GM18907 (cell line): ENCODE results near the gene SLC6A6.
"Not testable (repeated sequence)": the region's sequence is repeated elsewhere in the genome, so short reads cannot be mapped to it uniquely, and the experiment has no call there.

Source experiments
- ATAC-seq: cut with Tn5 transposase; IDR thresholded peaks from one replicate; pipeline ENCODE4 v1.9.1; 2021; ENCODE audit warnings: mild to moderate bottlenecking, moderate library complexity; ENCODE audit not compliant: unreplicated experiment

The SLC6A6 gene

DNA sequence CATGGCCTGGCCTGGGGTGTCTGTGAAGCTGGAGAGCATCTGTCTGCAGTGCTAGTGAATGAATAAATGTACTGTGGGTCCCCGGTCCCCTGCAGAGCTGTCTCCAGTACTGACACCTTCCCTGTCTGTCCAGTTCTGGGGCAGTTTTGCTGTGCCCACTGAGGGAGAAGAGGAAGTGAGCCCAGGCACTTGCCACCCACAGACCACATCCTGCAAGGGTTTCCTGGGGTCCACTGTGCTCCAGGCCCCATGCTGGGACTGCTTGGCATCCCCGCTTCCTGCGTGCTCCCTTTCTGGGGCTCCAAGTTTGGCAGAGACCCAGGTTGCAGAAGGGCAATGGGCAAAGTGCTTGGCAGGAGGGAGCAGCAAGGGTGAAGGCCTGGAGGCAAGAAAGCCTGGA lies 4.9 kb upstream of the SLC6A6 start:
- no peak for ATAC-seq

GRCh38 chr3:14397940-14398796 lies 4.2 kb upstream of the SLC6A6 start:
- ATAC-seq, result no peak

GRCh38 chr3:14398797-14399106 lies 3.7 kb upstream of the SLC6A6 start:
- ATAC-seq, result no peak

GRCh38 chr3:14401692-14402303 lies 608 bp upstream of the SLC6A6 start:
- no peak for ATAC-seq

DNA sequence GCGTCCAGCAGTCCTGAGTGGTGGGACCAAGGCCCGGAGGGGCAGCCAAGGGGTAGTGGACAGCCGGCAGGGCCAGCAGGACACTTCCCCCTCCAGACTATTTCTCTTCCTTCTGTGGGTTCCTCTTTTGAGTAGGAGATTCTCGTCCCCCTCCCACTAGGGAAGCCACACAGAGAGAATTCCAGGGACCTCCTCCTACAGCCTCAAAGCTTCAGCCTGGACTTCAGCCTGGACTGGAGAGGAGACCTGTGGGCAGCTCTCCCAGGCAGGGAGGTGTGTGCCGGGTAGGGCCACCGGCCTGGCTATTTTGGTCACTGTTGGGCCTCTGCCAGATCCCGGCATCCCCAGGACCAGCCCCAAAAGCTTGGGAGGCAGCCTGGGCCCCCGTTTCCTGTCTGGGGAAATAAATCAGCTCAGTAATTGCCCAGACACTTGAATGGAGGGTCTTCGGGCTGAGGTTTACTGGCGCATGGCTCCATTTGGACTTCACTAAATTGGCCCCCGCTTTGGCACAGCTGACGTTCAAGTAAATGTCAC lies 1.3 kb downstream of the SLC6A6 start:
- ATAC-seq, result no peak

GRCh38 chr3:14404186-14404585 lies 1.8 kb downstream of the SLC6A6 start:
- no peak for ATAC-seq

DNA sequence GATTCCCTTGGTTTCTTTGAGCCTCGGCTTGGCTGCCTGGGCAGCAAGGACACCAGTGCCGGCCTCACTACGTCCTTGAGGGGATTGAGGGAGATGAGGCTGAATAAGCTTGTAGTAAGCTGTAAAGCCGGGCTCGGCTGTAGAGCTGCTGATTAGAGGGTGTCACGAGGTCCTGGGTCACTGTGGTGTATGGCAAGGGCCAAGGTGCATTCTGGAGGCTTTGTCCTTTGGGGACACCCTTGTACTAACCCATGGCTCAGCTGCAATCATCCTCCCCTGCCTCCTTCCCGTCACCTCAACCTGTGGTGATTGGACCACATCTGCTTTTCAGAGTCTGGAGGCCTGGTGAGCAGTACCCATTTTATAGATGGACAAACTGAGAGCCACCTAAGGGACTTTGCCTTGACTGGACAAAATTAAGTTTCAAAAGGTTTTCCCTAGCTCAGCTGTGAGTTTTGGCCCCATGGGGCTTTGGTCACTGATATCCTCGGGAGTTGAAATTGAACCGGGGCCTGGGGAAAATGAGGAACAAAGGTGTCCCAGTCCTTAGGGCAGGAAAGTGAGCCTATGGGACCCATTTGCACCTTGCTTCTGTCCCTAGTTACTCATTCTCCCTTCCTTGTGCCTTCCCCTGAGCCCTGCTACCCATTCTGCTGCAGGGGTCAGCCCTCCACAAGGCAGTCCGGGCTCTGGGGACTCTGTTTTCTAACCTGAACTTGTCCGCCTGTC lies 2.4 kb downstream of the SLC6A6 start:
- ATAC-seq, result no peak

- no peak for ATAC-seq
These were observed 3.2 kb downstream of the SLC6A6 start for GRCh38 chr3:14405360-14406238.

DNA sequence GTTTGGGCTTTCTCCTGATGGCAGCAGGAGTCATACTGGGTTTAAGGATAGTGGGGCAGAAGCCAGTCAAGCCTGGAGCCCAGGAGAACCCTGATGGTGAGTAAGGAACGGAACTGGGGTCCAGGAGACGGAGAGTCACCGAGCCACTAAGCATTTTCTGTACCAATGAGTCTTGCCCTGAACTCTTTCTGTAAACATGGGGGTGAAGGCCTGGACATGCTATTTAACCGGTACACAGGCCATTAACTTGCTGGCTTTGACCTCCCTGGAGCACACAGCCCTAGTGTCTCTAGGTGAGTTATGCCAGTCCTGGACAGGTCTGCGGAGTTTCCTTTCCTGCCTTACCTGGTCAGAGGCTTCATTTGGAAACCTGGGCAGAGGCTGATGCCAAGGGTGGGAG lies 3.9 kb downstream of the SLC6A6 start:
- no peak for ATAC-seq

- ATAC-seq, result no peak
These were observed 4.4 kb downstream of the SLC6A6 start for GRCh38 chr3:14406766-14407165.

DNA sequence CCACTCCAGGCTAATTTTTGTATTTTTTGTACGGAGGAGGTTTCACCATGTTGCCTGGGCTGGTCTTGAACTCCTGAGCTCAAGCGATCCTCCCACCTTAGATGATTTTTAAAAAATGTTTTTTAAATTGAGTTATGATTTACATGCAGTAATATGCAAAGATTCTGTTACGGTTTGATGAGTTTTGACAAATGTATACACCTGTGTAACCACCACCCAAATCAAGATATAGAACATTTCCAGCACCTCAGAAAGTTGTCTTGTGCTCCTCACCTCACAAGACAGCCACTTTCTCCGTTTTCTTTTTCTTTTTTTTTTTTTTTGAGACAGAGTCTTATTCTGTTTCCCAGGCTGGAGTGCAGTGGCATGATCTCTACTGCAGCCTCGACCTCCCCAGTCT lies 4.8 kb downstream of the SLC6A6 start:
- no peak for ATAC-seq

GRCh38 chr3:14409779-14410063 lies 7.3 kb downstream of the SLC6A6 start:
- not testable (repeated sequence) for ATAC-seq

- no peak for ATAC-seq
These were observed 7.7 kb downstream of the SLC6A6 start for GRCh38 chr3:14410106-14410502.

DNA sequence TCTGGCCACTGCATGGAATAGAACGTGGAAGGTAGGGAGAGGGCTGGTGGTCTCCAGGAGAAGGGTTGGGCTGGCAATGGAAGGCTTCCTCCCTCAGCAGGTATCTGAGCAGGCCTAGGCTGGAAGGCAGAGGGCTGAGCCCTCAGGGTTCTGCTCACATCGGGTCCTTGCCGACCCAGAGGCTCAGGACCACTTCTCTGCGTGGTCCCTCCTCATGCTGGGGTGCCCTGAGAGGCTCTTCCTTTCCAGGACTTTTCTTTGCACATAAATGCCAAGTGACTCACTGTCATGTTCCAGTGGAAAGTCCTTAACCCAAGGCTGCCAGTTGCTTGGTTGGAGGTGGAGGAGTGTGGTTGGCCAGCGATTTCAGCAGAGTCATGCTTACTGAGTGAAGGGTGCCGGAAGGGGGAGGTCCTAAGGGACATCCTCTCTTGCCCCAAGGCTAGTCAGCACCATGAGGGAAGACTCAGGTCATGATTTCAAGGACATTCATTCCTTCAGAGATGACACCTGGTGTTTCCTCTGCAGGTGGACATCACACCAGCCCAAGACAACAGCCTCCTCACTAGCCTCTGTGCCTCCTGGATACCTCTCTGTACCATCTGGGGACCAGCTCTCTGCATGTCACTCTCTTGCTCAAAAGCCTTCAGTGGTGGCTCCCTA lies 8.2 kb downstream of the SLC6A6 start:
- ATAC-seq, result no peak

- ATAC-seq, result no peak
These were observed 8.7 kb downstream of the SLC6A6 start for GRCh38 chr3:14411166-14411526.

GRCh38 chr3:14411988-14412387 lies 9.6 kb downstream of the SLC6A6 start:
- ATAC-seq, result no peak

- no peak for ATAC-seq
These were observed 10.5 kb downstream of the SLC6A6 start for GRCh38 chr3:14412831-14413380.

DNA sequence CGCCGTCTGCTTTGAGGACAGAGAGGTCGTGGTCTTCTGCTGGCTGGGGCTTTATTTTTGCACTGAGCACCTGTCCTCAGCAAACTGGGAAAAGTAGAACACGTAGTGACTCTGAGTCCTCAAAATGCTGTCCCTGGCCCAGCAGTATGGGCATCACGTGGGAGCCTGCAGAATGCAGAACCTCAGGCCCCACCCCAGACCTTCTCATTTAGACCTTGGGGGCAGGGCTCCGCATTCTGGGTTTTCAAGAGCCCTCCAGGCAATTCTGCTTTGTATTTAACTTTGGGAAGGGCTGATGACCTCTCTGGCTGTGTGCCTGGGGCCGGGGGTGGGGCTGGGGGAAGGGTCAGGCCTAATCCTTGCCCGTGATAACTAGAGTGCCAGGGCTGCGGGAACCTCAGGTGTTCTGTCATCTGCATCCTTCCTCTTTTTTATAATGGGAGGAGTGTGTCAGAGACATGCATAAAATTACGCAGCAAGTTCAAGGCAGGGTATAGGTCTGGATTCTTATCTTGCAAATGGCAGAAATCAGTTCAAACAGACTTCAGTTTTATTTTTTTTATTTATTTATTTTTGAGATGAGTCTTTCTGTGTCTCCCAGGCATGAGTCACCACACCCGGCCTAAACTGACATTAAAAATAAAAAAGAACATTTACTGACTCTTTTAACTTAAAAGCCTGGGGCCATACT lies 11.1 kb downstream of the SLC6A6 start:
- ATAC-seq, result no peak

DNA sequence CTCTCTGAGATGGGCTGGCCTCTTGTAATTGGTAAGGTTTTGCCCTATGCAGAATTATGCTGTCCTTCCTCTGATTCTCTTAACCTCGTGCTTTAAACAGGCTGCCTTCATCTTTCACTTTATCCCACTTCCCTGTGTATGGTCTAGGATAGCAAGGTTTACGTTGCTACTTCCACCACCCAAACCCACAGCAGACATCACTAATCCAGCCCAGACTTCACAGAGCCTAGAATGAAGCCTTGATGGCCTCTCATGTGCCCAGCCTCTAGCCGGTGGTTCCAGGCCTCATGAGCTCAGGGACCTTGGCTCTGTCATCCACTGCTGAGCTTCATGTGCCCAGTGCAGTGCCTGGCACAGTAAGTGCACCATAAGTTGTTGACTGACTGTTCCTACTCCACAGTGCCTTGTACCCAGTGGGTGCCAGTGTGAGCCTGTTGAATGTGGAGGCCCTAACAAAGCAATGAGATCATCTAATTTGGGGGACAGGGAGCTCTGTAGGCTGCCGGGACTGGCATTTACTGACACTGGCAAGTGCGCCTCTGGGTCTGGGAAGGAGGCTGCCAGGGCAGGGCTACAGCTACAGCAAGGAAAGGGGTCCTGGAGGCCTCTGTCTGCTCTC lies 12.5 kb downstream of the SLC6A6 start:
- no peak for ATAC-seq
